Measurements from ENCODE around the gene RHBDD2.

DNA sequence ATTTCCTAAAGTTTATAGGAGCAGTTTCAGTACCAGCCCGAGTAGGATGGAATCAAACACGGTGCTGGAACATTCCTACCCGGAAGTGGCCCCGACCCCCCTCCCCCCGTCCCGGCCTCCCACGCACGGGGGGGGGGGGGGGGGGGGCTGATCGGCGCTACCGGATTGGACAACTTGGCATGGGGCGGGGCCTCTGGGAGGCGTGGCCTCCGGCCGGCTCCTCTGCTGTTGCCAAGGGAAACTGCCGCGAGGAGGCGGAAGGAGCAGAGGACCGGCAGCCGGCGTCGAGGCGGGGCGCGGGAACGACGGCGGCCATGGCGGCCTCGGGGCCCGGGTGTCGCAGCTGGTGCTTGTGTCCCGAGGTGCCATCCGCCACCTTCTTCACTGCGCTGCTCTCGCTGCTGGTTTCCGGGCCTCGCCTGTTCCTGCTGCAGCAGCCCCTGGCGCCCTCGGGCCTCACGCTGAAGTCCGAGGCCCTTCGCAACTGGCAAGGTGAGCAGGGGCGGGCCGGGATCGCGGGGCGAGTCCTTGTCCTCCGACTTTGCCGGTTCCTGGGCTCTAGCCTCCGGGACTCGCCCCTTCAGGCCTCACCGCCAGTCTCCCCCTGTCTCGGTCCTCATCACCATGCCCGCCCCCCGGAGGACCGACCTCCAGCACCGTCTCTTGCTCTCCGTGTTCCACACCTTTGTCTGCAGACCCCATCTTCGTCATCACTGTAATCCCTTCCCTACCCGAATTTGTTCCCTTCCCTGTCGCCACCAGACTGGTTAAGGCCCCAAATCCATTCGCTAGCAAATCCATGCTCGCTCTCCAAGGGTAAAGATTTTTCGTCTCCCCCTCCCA is at the start of gene RHBDD2:
- TF ChIP-seq, protein P1, sequence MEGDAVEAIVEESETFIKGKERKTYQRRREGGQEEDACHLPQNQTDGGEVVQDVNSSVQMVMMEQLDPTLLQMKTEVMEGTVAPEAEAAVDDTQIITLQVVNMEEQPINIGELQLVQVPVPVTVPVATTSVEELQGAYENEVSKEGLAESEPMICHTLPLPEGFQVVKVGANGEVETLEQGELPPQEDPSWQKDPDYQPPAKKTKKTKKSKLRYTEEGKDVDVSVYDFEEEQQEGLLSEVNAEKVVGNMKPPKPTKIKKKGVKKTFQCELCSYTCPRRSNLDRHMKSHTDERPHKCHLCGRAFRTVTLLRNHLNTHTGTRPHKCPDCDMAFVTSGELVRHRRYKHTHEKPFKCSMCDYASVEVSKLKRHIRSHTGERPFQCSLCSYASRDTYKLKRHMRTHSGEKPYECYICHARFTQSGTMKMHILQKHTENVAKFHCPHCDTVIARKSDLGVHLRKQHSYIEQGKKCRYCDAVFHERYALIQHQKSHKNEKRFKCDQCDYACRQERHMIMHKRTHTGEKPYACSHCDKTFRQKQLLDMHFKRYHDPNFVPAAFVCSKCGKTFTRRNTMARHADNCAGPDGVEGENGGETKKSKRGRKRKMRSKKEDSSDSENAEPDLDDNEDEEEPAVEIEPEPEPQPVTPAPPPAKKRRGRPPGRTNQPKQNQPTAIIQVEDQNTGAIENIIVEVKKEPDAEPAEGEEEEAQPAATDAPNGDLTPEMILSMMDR (IDR thresholded peaks at IDR 0.05) = no peak
- TF ChIP-seq POLR2AphosphoS5 (IDR thresholded peaks at IDR 0.05; ENCODE audit: insufficient read depth in 1 of 2, low read depth in 1 of 2) (peak in 1 of 2 donors; percentile 98), POLR2A (IDR thresholded peaks at IDR 0.05) (peak in 1 of 2 donors; percentile 96)

All from vagina (tissue), 2 donors.